ENCODE results near the gene PDE11A. TPM values are rescaled to one million over a fixed set of nuclear protein-coding genes. Genes with fewer than 3 reads are reported as not detected.

The PDE11A gene
- total RNA-seq, 1 experiment from 2014 or later, result 0.13 TPM

GRCh38 chr2:177883177-177883576 lies 189.4 kb downstream of the PDE11A start:
- no peak overlapping the region for H3K18ac ChIP-seq (ENCODE audit: insufficient read length, low read depth, low read length)
- no peak overlapping the region for H3K27ac Mint-ChIP-seq
- no CpG with 5 or more reads among the region's 2 CpGs for WGBS (ENCODE audit: extremely low coverage, insufficient read length, low lambda C conversion rate)
- H4K20me1 ChIP-seq (ENCODE audit: control insufficient read depth, insufficient read depth, insufficient read length), result no peaks in the 10 kb centered on the region
- H3K56ac ChIP-seq (ENCODE audit: insufficient read length, low read depth, low read length), result no peak overlapping the region
- H2BK20ac ChIP-seq (ENCODE audit: low read depth, low read length, poor library complexity, severe bottlenecking), result no peak overlapping the region
- H2AFZ ChIP-seq (ENCODE audit: low read length), result no peak overlapping the region
- H3K9ac ChIP-seq (ENCODE audit: extremely low read depth, insufficient read length, low read length), result no peak overlapping the region
- no peaks in the 10 kb centered on the region for H3K79me2 ChIP-seq (ENCODE audit: insufficient read depth, low read length)
- no peak overlapping the region for H2BK5ac ChIP-seq (ENCODE audit: insufficient read length, low read length)
- no peak overlapping the region for H3K4me3 Mint-ChIP-seq
- H3K4me1 ChIP-seq (ENCODE audit: insufficient read depth, low read length), result no peaks in the 10 kb centered on the region
- H3K9me3 Mint-ChIP-seq, result peaks cover 0 to 4% of the 10 kb centered on the region in 2 experiments; a peak in 2 of 5 replicates
- no peaks in the 10 kb centered on the region for H3K36me3 Mint-ChIP-seq (ENCODE audit: insufficient read depth in 1 of 3, low read depth in 3 of 3)
- no peaks in the 10 kb centered on the region for H3K27me3 Mint-ChIP-seq (ENCODE audit: low read depth)
- no peaks in the 10 kb centered on the region for H3K23me2 ChIP-seq (ENCODE audit: insufficient read length, low read depth, low read length, poor library complexity, severe bottlenecking)
- H3K14ac ChIP-seq (ENCODE audit: insufficient read depth, low read length), result no peak overlapping the region
- H2AK5ac ChIP-seq (ENCODE audit: insufficient read length, low read length), result no peak overlapping the region
- H3K27me3 ChIP-seq (ENCODE audit: insufficient read depth, low read length), result no peaks in the 10 kb centered on the region; the same call in 1 of the 2 replicates
- H2BK15ac ChIP-seq (ENCODE audit: low read depth, low read length), result no peak overlapping the region
- H3K4me1 Mint-ChIP-seq, result no peaks in the 10 kb centered on the region
- H2BK12ac ChIP-seq (ENCODE audit: insufficient read length, low read depth, low read length), result no peak overlapping the region
- H3K79me1 ChIP-seq (ENCODE audit: insufficient read depth, low read depth, low read length, poor library complexity, severe bottlenecking), result no peaks in the 10 kb centered on the region
- H3K4ac ChIP-seq (ENCODE audit: low read depth, low read length), result no peak overlapping the region
- H4K91ac ChIP-seq (ENCODE audit: insufficient read length, low read depth, low read length), result no peak overlapping the region
- H3K4me2 ChIP-seq (ENCODE audit: insufficient read depth, insufficient read length, low read length), result no peak overlapping the region
- H3T11ph ChIP-seq (ENCODE audit: low read length), result no peak overlapping the region
- no peak overlapping the region for H3K23ac ChIP-seq (ENCODE audit: insufficient read length, low read depth, low read length)
- no peak overlapping the region for H3K27ac ChIP-seq (ENCODE audit: insufficient read length, low read depth, low read length)
- H2BK120ac ChIP-seq (ENCODE audit: low read depth, low read length, poor library complexity, severe bottlenecking), result no peak overlapping the region
- no peak overlapping the region for H4K5ac ChIP-seq (ENCODE audit: insufficient read length, low read depth, low read length)
- no peak overlapping the region for H4K8ac ChIP-seq (replicated peaks; ENCODE audit: insufficient read length, low read depth, low read length)
- no peak for DNase-seq
- TF ChIP-seq CTCF (conservative IDR thresholded peaks at IDR 0.05), result no peak
- H3K9me3 ChIP-seq (ENCODE audit: control insufficient read depth, low read depth, low read length), result no peaks in the 10 kb centered on the region
